ENCODE measurements around the gene CDK6. TPM values are rescaled to one million over a fixed set of nuclear protein-coding genes. Genes with fewer than 3 reads are reported as not detected.

CDK6 gene
- total RNA-seq, 1 experiment from 2014 or later = 41.4 TPM

DNA sequence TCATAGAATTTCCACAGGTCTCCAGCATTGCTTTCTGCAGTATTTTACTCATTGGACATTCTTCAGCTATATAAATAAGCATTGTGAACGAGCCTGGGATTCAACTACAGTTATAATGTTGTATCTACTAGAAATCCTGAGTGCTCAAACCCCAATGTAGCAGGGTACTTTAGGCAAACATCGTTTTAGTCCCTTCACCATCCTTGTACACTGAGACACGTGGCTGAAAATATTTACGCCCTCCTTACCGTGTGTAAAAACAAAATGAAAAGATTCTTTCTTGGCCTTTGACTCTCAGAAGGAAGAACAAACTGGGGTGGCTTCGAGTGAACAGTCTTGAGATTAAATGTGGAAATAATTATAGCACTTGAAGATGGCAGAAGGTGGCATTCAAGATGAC lies 25.2 kb downstream of the CDK6 start:
- no peaks in the 10 kb centered on the region; a peak in 1 of 4 replicates for H3K36me3 ChIP-seq (ENCODE audit: control insufficient read depth in 1 of 2, insufficient read depth in 2 of 2, low read length in 2 of 2)
- ATAC-seq (no peak), DNase-seq (ENCODE audit: low read depth, low spot score) (no peak)
- no peak overlapping the region for H2AFZ ChIP-seq (ENCODE audit: low read depth, low read length, poor library complexity, severe bottlenecking)
- BruUV-seq (replicated peaks) = no TSS peak
- no peaks in the 10 kb centered on the region; the same call in 1 of the 2 replicates for H3K9me2 ChIP-seq (ENCODE audit: insufficient read depth)
- peaks cover 0 to 3% of the 10 kb centered on the region in 2 experiments; a peak in 1 of 4 replicates for H3K9me3 ChIP-seq (ENCODE audit: control insufficient read depth in 1 of 2, insufficient read depth in 1 of 2, low read depth in 1 of 2, low read length in 2 of 2)
- no peaks in the 10 kb centered on the region for H4K20me1 ChIP-seq (ENCODE audit: insufficient read depth)
- H3K9ac ChIP-seq (ENCODE audit: low read length) = no peak overlapping the region
- CTCF ChIA-PET = interaction anchor here (1.0 kb wide), 1 partner anchor 22 kb away, joined by 3 read pairs; no protein-coding TSS in a partner anchor
- POLR2A ChIA-PET = no interaction called here
- no peak overlapping the region for H3K4me3 ChIP-seq (replicated peaks in 1 of 2; ENCODE audit: low read depth in 1 of 2, low read length in 2 of 2)
- H3K27ac ChIP-seq (ENCODE audit: low read depth, low read length) = no peak overlapping the region
- H3K4me1 ChIP-seq (ENCODE audit: control insufficient read depth in 1 of 2, insufficient read depth in 2 of 2, low read length in 2 of 2) = peaks cover 16 to 36% of the 10 kb centered on the region in 2 experiments
- TF ChIP-seq EZH2 (IDR thresholded peaks at IDR 0.05) (no peak), ZFX (IDR thresholded peaks at IDR 0.05) (no peak), RAD21 (IDR thresholded peaks at IDR 0.05; ENCODE audit: low read depth) (no peak), SP1 (IDR thresholded peaks at IDR 0.05; ENCODE audit: low read depth) (no peak), FOSL1 (IDR thresholded peaks at IDR 0.05; ENCODE audit: low read depth) (no peak), ELF1 (IDR thresholded peaks at IDR 0.05; ENCODE audit: borderline replicate concordance, low read depth) (no peak), ZNF274 (IDR thresholded peaks at IDR 0.05; ENCODE audit: low read depth, low read length) (no peak)
- TF ChIP-seq, protein P1, sequence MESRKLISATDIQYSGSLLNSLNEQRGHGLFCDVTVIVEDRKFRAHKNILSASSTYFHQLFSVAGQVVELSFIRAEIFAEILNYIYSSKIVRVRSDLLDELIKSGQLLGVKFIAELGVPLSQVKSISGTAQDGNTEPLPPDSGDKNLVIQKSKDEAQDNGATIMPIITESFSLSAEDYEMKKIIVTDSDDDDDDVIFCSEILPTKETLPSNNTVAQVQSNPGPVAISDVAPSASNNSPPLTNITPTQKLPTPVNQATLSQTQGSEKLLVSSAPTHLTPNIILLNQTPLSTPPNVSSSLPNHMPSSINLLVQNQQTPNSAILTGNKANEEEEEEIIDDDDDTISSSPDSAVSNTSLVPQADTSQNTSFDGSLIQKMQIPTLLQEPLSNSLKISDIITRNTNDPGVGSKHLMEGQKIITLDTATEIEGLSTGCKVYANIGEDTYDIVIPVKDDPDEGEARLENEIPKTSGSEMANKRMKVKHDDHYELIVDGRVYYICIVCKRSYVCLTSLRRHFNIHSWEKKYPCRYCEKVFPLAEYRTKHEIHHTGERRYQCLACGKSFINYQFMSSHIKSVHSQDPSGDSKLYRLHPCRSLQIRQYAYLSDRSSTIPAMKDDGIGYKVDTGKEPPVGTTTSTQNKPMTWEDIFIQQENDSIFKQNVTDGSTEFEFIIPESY (IDR thresholded peaks at IDR 0.05; ENCODE audit: extremely low read depth, insufficient replicate concordance, low read length) = no peak
- TF ChIP-seq, protein P2, sequence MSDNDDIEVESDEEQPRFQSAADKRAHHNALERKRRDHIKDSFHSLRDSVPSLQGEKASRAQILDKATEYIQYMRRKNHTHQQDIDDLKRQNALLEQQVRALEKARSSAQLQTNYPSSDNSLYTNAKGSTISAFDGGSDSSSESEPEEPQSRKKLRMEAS (IDR thresholded peaks at IDR 0.05) = no peak
- intact Hi-C loops (cut with micrococcal nuclease) = no loop called here
- RAD21 ChIA-PET (ENCODE audit: low non-redundant PET in 1 of 2, low total read pairs in 2 of 2, uncharacterized antibody in 2 of 2, unreplicated experiment in 2 of 2) = no interaction called here
- H3K27me3 ChIP-seq (ENCODE audit: insufficient read depth, low read length) = no peaks in the 10 kb centered on the region
- H3K79me2 ChIP-seq (ENCODE audit: insufficient read depth, low read length) = peaks cover 96% of the 10 kb centered on the region
- H3K4me2 ChIP-seq (ENCODE audit: low read length) = no peak overlapping the region

Measured in HCT116 (cell line).